SK-N-SH (cell line): ENCODE data around the gene FGF19. TPM values are rescaled to one million over a fixed set of nuclear protein-coding genes. Genes with fewer than 3 reads are reported as not detected.

Source experiments
- CTCF ChIA-PET: fragments of 300-600, 350-600 bp; formaldehyde crosslinking; extraction: SDS; loops from one replicate; lab custom pipeline; 2021; lab: Yijun Ruan, JAX
- POLR2A ChIA-PET: fragments of 350-600 bp; sonication (Branson Sonifier 250); formaldehyde crosslinking; extraction: SDS; loops from one replicate; lab custom pipeline; 2020; ENCODE audit warnings: antibody characterized with exemption, inconsistent platforms; lab: Yijun Ruan, JAX
- DNase-seq: peaks from one replicate; pipeline ENCODE4 v3.0.0; 2012
- H2AFZ ChIP-seq: fragments of 200-600 bp; sonication (generic); 2 replicates; pipeline ENCODE4 v1.8.1; 2016; ENCODE audit warnings: antibody characterized with exemption, mild to moderate bottlenecking, low read depth
- H3F3A ChIP-seq: fragments of 200-600 bp; sonication (generic); replicated peaks from 2 replicates; pipeline ENCODE3; 2016; ENCODE audit warnings: antibody characterized with exemption, mild to moderate bottlenecking; ENCODE audit not compliant: insufficient read depth
- H3K27ac ChIP-seq, 2 experiments: fragments of 200-500 bp in 1 of 2; fragments of 200-600 bp in 1 of 2; sonication (Bioruptor generic) in 1 of 2; sonication (generic), shearing (Covaris generic) in 1 of 2; 2 replicates each; pipeline versions ENCODE4 v1.5.1 to v1.6.1; 2014 to 2016; ENCODE audit warnings: low read depth in 2 of 2, inconsistent platforms in 1 of 2, low read length in 1 of 2, mild to moderate bottlenecking in 1 of 2, mixed read lengths in 1 of 2
- H3K27me3 ChIP-seq: fragments of 200-600 bp; sonication (generic), shearing (Covaris generic); 2 replicates; pipeline ENCODE4 v1.6.1; 2016; ENCODE audit warnings: mixed run types; ENCODE audit not compliant: insufficient read depth
- H3K36me3 ChIP-seq, 2 experiments: fragments of 200-500 bp in 1 of 2; fragments of 200-600 bp in 1 of 2; sonication (Bioruptor generic) in 1 of 2; sonication (generic) in 1 of 2; replicated peaks in 1 of 2; 2 replicates each; pipeline versions ENCODE3 to v1.5.1; 2014 to 2016; ENCODE audit warnings: low read length in 1 of 2, mild to moderate bottlenecking in 1 of 2; ENCODE audit not compliant: insufficient read depth in 2 of 2, control insufficient read depth in 1 of 2
- H3K4me1 ChIP-seq, 2 experiments: fragments of 200-500 bp in 1 of 2; fragments of 200-600 bp in 1 of 2; sonication (Bioruptor generic) in 1 of 2; sonication (generic), shearing (Covaris generic) in 1 of 2; 2 replicates each; pipeline versions ENCODE4 v1.5.1 to v1.6.1; 2014 to 2016; ENCODE audit warnings: low read depth in 1 of 2, low read length in 1 of 2, mixed run types in 1 of 2; ENCODE audit not compliant: insufficient read depth in 2 of 2, control insufficient read depth in 1 of 2
- H3K4me2 ChIP-seq: fragments of 200-600 bp; sonication (generic), shearing (Covaris generic); 2 replicates; pipeline ENCODE4 v1.6.1; 2017; ENCODE audit warnings: mixed run types
- H3K4me3 ChIP-seq, 2 experiments: fragments of 200-500 bp in 1 of 2; fragments of 200-600 bp in 1 of 2; sonication (Bioruptor generic) in 1 of 2; sonication (generic), shearing (Covaris generic) in 1 of 2; 2 replicates each; pipeline versions ENCODE4 v1.5.1 to v1.8.1; 2014 to 2016; ENCODE audit warnings: low read depth in 2 of 2, inconsistent platforms in 1 of 2, low read length in 1 of 2, mild to moderate bottlenecking in 1 of 2, mixed read lengths in 1 of 2, moderate library complexity in 1 of 2
- H3K79me2 ChIP-seq: fragments of 200-600 bp; sonication (generic); 2 replicates; pipeline ENCODE4 v1.8.1; 2017; ENCODE audit warnings: mild to moderate bottlenecking; ENCODE audit not compliant: insufficient read depth
- H3K9ac ChIP-seq: fragments of 200-600 bp; sonication (generic); 2 replicates; pipeline ENCODE4 v1.6.1; 2017; ENCODE audit warnings: mixed run types
- H3K9me2 ChIP-seq: fragments of 200-600 bp; sonication (generic); 2 replicates; pipeline ENCODE4 v1.6.1; 2017; ENCODE audit warnings: mixed run types
- H3K9me3 ChIP-seq: fragments of 200-600 bp; sonication (generic); 2 replicates; pipeline ENCODE4 v1.6.1; 2017; ENCODE audit warnings: mixed run types, mild to moderate bottlenecking, moderate library complexity
- H4K20me1 ChIP-seq: fragments of 200-600 bp; sonication (generic); 2 replicates; pipeline ENCODE4 v1.6.1; 2017; ENCODE audit warnings: mild to moderate bottlenecking, mixed run types; ENCODE audit not compliant: insufficient read depth
- GABPA ChIP-seq: IDR thresholded peaks from 2 replicates; pipeline ENCODE4 v1.4.0; 2012; ENCODE audit warnings: low read depth, mild to moderate bottlenecking
- GATA2 ChIP-seq: sonication (generic); formaldehyde crosslinking; IDR thresholded peaks from 2 replicates; pipeline ENCODE4 v1.5.0; 2020; ENCODE audit warnings: mild to moderate bottlenecking, missing genetic modification reagents
- JUND ChIP-seq: IDR thresholded peaks from 2 replicates; pipeline ENCODE4 v1.4.0; 2012
- POLR2AphosphoS5 ChIP-seq: IDR thresholded peaks from 2 replicates; pipeline ENCODE4 v1.6.1; 2012; ENCODE audit warnings: low read depth, low read length
- SMC3 ChIP-seq: IDR thresholded peaks from 2 replicates; pipeline ENCODE4 v1.6.1; 2012; ENCODE audit warnings: low read depth, low read length, improper control_type of control experiment
- TEAD4 ChIP-seq: IDR thresholded peaks from 2 replicates; pipeline ENCODE4 v1.4.0; 2012; ENCODE audit warnings: mild to moderate bottlenecking, borderline replicate concordance; ENCODE audit not compliant: insufficient read depth
- WGBS: methylation state at CpG from one replicate; pipeline ENCODE4 v1.1.6; 2017; ENCODE audit warnings: low lambda C conversion rate; 5-methylcytosine and 5-hydroxymethylcytosine counted together
- polyA plus RNA-seq, 3 experiments: library from polyadenylated mRNA; depleted of rRNA; stranded (reverse); fragments of >200 nt; gene quantifications; 2 replicates each; pipeline ENCODE4 v1.2.3, GENCODE V29; 2012
- TF ChIP-seq, protein P1 (sequence below): fragments of 150-350 bp; IDR thresholded peaks from 2 replicates; pipeline ENCODE4 v1.6.1; 2017; ENCODE audit warnings: antibody characterized with exemption, low read length, low read depth, borderline replicate concordance
- TF ChIP-seq, protein P2 (sequence below): fragments of 150-350 bp; IDR thresholded peaks from 2 replicates; pipeline ENCODE4 v1.6.1; 2016; ENCODE audit warnings: mild to moderate bottlenecking, low read depth, low read length

FGF19 gene
- polyA plus RNA-seq, 1 of the 3 experiments (the other 2 are of a cell fraction) = not detected

DNA sequence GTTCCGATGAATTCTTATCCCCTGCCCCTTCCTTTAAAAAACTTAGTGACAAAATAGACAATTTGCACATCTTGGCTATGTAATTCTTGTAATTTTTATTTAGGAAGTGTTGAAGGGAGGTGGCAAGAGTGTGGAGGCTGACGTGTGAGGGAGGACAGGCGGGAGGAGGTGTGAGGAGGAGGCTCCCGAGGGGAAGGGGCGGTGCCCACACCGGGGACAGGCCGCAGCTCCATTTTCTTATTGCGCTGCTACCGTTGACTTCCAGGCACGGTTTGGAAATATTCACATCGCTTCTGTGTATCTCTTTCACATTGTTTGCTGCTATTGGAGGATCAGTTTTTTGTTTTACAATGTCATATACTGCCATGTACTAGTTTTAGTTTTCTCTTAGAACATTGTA is 50.8 kb downstream of the FGF19 start:
- Histone ChIP-seq H3K27me3 (no peaks in the 10 kb centered on the region), H3K4me2 (no peak overlapping the region), H3K4me3 (no peak overlapping the region), H3K9me3 (no peaks in the 10 kb centered on the region), H3K79me2 (peaks cover 33% of the 10 kb centered on the region), H2AFZ (no peak overlapping the region), H3F3A (peaks cover 72% of the 10 kb centered on the region), H3K4me1 (peaks cover 13 to 42% of the 10 kb centered on the region in 2 experiments; a peak in 2 of 4 replicates), H3K9ac (no peak overlapping the region), H4K20me1 (peaks cover 79% of the 10 kb centered on the region)
- WGBS = 83% methylated on average over 11 of the region's 11 CpGs
- ChIA-PET CTCF (interaction anchor here (1.0 to 1.6 kb wide), 3 partner anchors 9 to 17 kb away, joined by 3 to 6 read pairs (median 6); no protein-coding TSS in a partner anchor), POLR2A (interaction anchor here (0.9 to 1.2 kb wide), 2 partner anchors 8 to 9 kb away, joined by 3 to 4 read pairs; no protein-coding TSS in a partner anchor)
- DNase-seq = no peak
- TF ChIP-seq JUND (no peak), POLR2AphosphoS5 (peak; percentile 27; the same call in 1 of the 2 replicates), TEAD4 (no peak), GABPA (no peak)
- TF ChIP-seq, protein P1, sequence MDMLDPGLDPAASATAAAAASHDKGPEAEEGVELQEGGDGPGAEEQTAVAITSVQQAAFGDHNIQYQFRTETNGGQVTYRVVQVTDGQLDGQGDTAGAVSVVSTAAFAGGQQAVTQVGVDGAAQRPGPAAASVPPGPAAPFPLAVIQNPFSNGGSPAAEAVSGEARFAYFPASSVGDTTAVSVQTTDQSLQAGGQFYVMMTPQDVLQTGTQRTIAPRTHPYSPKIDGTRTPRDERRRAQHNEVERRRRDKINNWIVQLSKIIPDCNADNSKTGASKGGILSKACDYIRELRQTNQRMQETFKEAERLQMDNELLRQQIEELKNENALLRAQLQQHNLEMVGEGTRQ = no peak
- TF ChIP-seq, all 33 proteins: peak for 1
- no peaks in the 10 kb centered on the region for H3K9me2 ChIP-seq
- peak overlapping the region in 1 of 2 experiments; percentile 28; a peak in 1 of 4 replicates for H3K27ac ChIP-seq
- H3K36me3 ChIP-seq = peaks cover 55 to 67% of the 10 kb centered on the region in 2 experiments

DNA sequence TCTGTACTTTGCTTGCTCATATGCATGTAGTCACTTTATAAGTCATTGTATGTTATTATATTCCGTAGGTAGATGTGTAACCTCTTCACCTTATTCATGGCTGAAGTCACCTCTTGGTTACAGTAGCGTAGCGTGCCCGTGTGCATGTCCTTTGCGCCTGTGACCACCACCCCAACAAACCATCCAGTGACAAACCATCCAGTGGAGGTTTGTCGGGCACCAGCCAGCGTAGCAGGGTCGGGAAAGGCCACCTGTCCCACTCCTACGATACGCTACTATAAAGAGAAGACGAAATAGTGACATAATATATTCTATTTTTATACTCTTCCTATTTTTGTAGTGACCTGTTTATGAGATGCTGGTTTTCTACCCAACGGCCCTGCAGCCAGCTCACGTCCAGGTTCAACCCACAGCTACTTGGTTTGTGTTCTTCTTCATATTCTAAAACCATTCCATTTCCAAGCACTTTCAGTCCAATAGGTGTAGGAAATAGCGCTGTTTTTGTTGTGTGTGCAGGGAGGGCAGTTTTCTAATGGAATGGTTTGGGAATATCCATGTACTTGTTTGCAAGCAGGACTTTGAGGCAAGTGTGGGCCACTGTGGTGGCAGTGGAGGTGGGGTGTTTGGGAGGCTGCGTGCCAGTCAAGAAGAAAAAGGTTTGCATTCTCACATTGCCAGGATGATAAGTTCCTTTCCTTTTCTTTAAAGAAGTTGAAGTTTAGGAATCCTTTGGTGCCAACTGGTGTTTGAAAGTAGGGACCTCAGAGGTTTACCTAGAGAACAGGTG is 51.8 kb downstream of the FGF19 start:
- 91% methylated on average over 15 of the region's 15 CpGs for WGBS
- Histone ChIP-seq H3K27ac (peak overlapping the region; percentile 9 to 28; a peak in 2 of 4 replicates), H4K20me1 (peaks cover 89% of the 10 kb centered on the region), H3K9ac (no peak overlapping the region), H3K9me2 (no peaks in the 10 kb centered on the region), H3F3A (peaks cover 82% of the 10 kb centered on the region), H3K4me1 (peaks cover 13 to 50% of the 10 kb centered on the region in 2 experiments; a peak in 2 of 4 replicates), H3K4me2 (no peak overlapping the region), H3K36me3 (peaks cover 65 to 77% of the 10 kb centered on the region in 2 experiments), H2AFZ (no peak overlapping the region), H3K79me2 (peaks cover 43% of the 10 kb centered on the region), H3K27me3 (no peaks in the 10 kb centered on the region), H3K4me3 (no peak overlapping the region), H3K9me3 (no peaks in the 10 kb centered on the region)
- CTCF ChIA-PET = interaction anchor here (1.4 to 2.0 kb wide), 2 partner anchors 8 to 550 kb away, joined by 3 to 9 read pairs; no protein-coding TSS in a partner anchor
- POLR2A ChIA-PET = no interaction called here
- DNase-seq = no peak
- TF ChIP-seq, protein P2, sequence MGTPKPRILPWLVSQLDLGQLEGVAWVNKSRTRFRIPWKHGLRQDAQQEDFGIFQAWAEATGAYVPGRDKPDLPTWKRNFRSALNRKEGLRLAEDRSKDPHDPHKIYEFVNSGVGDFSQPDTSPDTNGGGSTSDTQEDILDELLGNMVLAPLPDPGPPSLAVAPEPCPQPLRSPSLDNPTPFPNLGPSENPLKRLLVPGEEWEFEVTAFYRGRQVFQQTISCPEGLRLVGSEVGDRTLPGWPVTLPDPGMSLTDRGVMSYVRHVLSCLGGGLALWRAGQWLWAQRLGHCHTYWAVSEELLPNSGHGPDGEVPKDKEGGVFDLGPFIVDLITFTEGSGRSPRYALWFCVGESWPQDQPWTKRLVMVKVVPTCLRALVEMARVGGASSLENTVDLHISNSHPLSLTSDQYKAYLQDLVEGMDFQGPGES = no peak
- TF ChIP-seq GATA2 (CRISPR knock-in tag) = no peak
- TF ChIP-seq SMC3 = no peak
